Neural crest cell (in vitro differentiated cells): ENCODE results near the gene ITGB3. TPM values are rescaled to one million over a fixed set of nuclear protein-coding genes. Genes with fewer than 3 reads are reported as not detected.

Experiments
- DNase-seq: peaks from one replicate; pipeline ENCODE4 v3.0.0; 2021; ENCODE audit warnings: low read depth, mixed read lengths, low spot score
- H3K27ac Mint-ChIP-seq: one replicate; pipeline ENCODE4 v1.8.0; 2021; ENCODE audit warnings: mild to moderate bottlenecking, mixed read lengths; ENCODE audit not compliant: unreplicated experiment
- H3K27me3 Mint-ChIP-seq: 2 replicates; pipeline ENCODE4 v1.8.0; 2021; ENCODE audit warnings: low read depth, mild to moderate bottlenecking, mixed read lengths
- H3K36me3 Mint-ChIP-seq: 2 replicates; pipeline ENCODE4 v1.8.0; 2021; ENCODE audit warnings: low read depth, mild to moderate bottlenecking, mixed read lengths
- H3K4me1 Mint-ChIP-seq: 2 replicates; pipeline ENCODE4 v1.8.0; 2021; ENCODE audit warnings: mixed read lengths
- H3K4me3 Mint-ChIP-seq: one replicate; pipeline ENCODE4 v1.8.0; 2021; ENCODE audit warnings: mild to moderate bottlenecking, mixed read lengths
- H3K9me3 Mint-ChIP-seq: 2 replicates; pipeline ENCODE4 v1.8.0; 2021; ENCODE audit warnings: mixed read lengths
- CTCF ChIP-seq: fragments of 200-600 bp; sonication (generic); conservative IDR thresholded peaks from 2 replicates; pipeline ENCODE4 v1.5.0; 2021; ENCODE audit warnings: antibody characterized with exemption, mild to moderate bottlenecking
- total RNA-seq: library from RNA; stranded (reverse); gene quantifications from 2 replicates; pipeline ENCODE4 v1.2.1, GENCODE V29; 2021

The ITGB3 gene
- total RNA-seq, 1 donor from 2014 or later = 0.09 TPM

GRCh38 chr17:47207143-47208067 lies 46.2 kb upstream of the ITGB3 start:
- DNase-seq = no peak
- Mint-ChIP-seq H3K4me1 (peaks cover 7% of the 10 kb centered on the region), H3K4me3 (no peak overlapping the region), H3K27me3 (peaks cover 4% of the 10 kb centered on the region), H3K36me3 (no peaks in the 10 kb centered on the region), H3K27ac (no peak overlapping the region), H3K9me3 (no peaks in the 10 kb centered on the region)
- no peak for TF ChIP-seq CTCF

GRCh38 chr17:47208744-47209488 lies 44.7 kb upstream of the ITGB3 start, which contains the start of gene MYL4:
Gene MYL4 (plus strand): TSS chr17:47209348. CDS start chr17:47209423, 75 bp downstream.
- no peak within 1 kb of the TSS for H3K27ac Mint-ChIP-seq
- peaks cover 4% of the 10 kb centered on the region for H3K27me3 Mint-ChIP-seq
- no peak within 1 kb of the TSS for H3K4me3 Mint-ChIP-seq
- TF ChIP-seq CTCF = no peak
- no peak for DNase-seq
- H3K36me3 Mint-ChIP-seq = no peaks in the 10 kb centered on the region
- peaks cover 7% of the 10 kb centered on the region for H3K4me1 Mint-ChIP-seq
- no peaks in the 10 kb centered on the region for H3K9me3 Mint-ChIP-seq

GRCh38 chr17:47209499-47209898 lies 44.1 kb upstream of the ITGB3 start:
- no peaks in the 10 kb centered on the region for H3K9me3 Mint-ChIP-seq
- TF ChIP-seq CTCF = no peak

GRCh38 chr17:47210105-47210504 lies 43.5 kb upstream of the ITGB3 start:
- no peaks in the 10 kb centered on the region for H3K9me3 Mint-ChIP-seq
- no peak overlapping the region for H3K27ac Mint-ChIP-seq
- no peak overlapping the region for H3K4me3 Mint-ChIP-seq
- H3K36me3 Mint-ChIP-seq = no peaks in the 10 kb centered on the region
- no peak for TF ChIP-seq CTCF
- peaks cover 5% of the 10 kb centered on the region for H3K27me3 Mint-ChIP-seq
- H3K4me1 Mint-ChIP-seq = peaks cover 4% of the 10 kb centered on the region
- no peak for DNase-seq

More at GRCh38 chr17:47209499-47209898, 44.1 kb upstream of the ITGB3 start:
- H3K36me3 Mint-ChIP-seq = no peaks in the 10 kb centered on the region
- H3K27me3 Mint-ChIP-seq = peaks cover 4% of the 10 kb centered on the region
- no peak overlapping the region for H3K27ac Mint-ChIP-seq
- no peak overlapping the region for H3K4me3 Mint-ChIP-seq
- H3K4me1 Mint-ChIP-seq = peaks cover 7% of the 10 kb centered on the region
- no peak for DNase-seq

GRCh38 chr17:47210779-47211178 lies 42.8 kb upstream of the ITGB3 start:
- DNase-seq = no peak
- H3K4me3 Mint-ChIP-seq = no peak overlapping the region
- no peaks in the 10 kb centered on the region for H3K36me3 Mint-ChIP-seq
- no peaks in the 10 kb centered on the region for H3K9me3 Mint-ChIP-seq
- H3K27me3 Mint-ChIP-seq = peaks cover 6% of the 10 kb centered on the region
- peaks cover 4% of the 10 kb centered on the region for H3K4me1 Mint-ChIP-seq
- no peak overlapping the region for H3K27ac Mint-ChIP-seq
- no peak for TF ChIP-seq CTCF
